H1 (cell line): ENCODE measurements around the gene PSME3. TPM values are rescaled to one million over a fixed set of nuclear protein-coding genes. Genes with fewer than 3 reads are reported as not detected.

ENCODE experiments used
- GTF2F1 ChIP-seq: IDR thresholded peaks from 2 replicates; pipeline ENCODE4 v1.6.1; 2012; ENCODE audit warnings: low read depth, low read length, improper control_type of control experiment, borderline replicate concordance
- PHF8 ChIP-seq: fragments of 200-600 bp; sonication (generic); conservative IDR thresholded peaks from 2 replicates; pipeline ENCODE4 v1.7.1; 2012; ENCODE audit warnings: low read depth, mild to moderate bottlenecking, inconsistent platforms, low read length, moderate library complexity
- RBBP5 ChIP-seq: IDR thresholded peaks from 2 replicates; pipeline ENCODE4 v1.7.1; 2012; ENCODE audit warnings: low read depth, mild to moderate bottlenecking, inconsistent platforms, low read length, moderate library complexity, borderline replicate concordance
- SIN3A ChIP-seq, 2 experiments: IDR thresholded peaks in 1 of 2; conservative IDR thresholded peaks in 1 of 2; 2 replicates each; pipeline ENCODE4 v1.6.1; 2011 to 2012; ENCODE audit warnings: low read length in 2 of 2, improper control_type of control experiment in 1 of 2, low read depth in 1 of 2, mild to moderate bottlenecking in 1 of 2
- YY1 ChIP-seq: IDR thresholded peaks from 2 replicates; pipeline ENCODE4 v1.6.1; 2011; ENCODE audit warnings: low read depth, mild to moderate bottlenecking, low read length
- polyA plus RNA-seq, 7 experiments: library from polyadenylated mRNA; depleted of rRNA in 3 of 7; stranded (reverse) in 5 of 7; unstranded in 2 of 7; fragments of >200 nt in 5 of 7; fragments of 200-250 nt in 2 of 7; gene quantifications; 1 replicate in 5 of 7; 2 replicates in 1 of 7; 4 replicates in 1 of 7; pipeline versions ENCODE4 v1.2.1 to v1.2.3, GENCODE V29; 2011 to 2013; ENCODE audit warnings: missing spikeins in 2 of 7, mixed read lengths in 2 of 7
- total RNA-seq: library from RNA; stranded (reverse); fragmentation: NEBNext Ultra II Directional; extraction: Animal tissue kit (Norgen Biotek cat#: 25700); gene quantifications from 2 replicates; pipeline ENCODE4 v1.2.1, GENCODE V29; 2021

The PSME3 gene
- total and polyA plus RNA-seq, 2 of the 8 experiments (the other 6 are each of a cell fraction or from before 2014, with no cell fraction given): 149 to 224 TPM

DNA sequence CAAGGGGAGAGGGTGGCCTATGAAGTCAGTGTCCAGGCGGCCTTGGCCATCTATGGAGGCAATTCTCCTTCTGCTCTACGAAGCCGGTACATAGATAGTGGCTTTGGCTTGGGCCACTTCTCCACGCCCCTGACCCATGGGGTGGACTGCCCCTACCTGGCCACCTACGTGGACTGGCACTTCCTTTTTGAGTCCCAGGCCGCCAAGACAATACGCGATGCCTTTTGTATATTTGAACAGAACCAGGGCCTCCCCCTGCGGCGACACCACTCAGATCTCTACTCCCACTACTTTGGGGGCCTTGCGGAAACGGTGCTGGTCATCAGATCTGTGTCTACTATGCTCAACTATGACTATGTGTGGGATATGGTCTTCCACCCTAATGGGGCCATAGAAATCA is 35.1 kb downstream of the PSME3 start (continued):
- no peak for TF ChIP-seq RBBP5
- no peak for TF ChIP-seq GTF2F1
- TF ChIP-seq YY1: no peak
- TF ChIP-seq PHF8: no peak
- TF ChIP-seq SIN3A (conservative IDR thresholded peaks at IDR 0.05 in 1 of 2, IDR thresholded peaks at IDR 0.05 in 1 of 2; ENCODE audit: low read depth in 1 of 2, low read length in 2 of 2): no peak
